Activated CD4-positive, alpha-beta memory T cell treated with anti-CD3 and anti-CD28 coated beads, Interleukin-2, amount 10 ng/mL, durations not matched to agents 7 days and 5 days (primary cell): ENCODE results near the gene CCNK. TPM values are rescaled to one million over a fixed set of nuclear protein-coding genes. Genes with fewer than 3 reads are reported as not detected.

Source experiments
- CTCF ChIA-PET: fragments of 350-600 bp; sonication (Branson Sonifier 250); formaldehyde crosslinking; loops from one replicate; lab custom pipeline; 2021; ENCODE audit warnings: antibody characterized with exemption, inconsistent platforms; lab: Charles Lee
- POLR2A ChIA-PET: fragments of 350-600 bp; sonication (Branson Sonifier 250); formaldehyde crosslinking; loops from one replicate; lab custom pipeline; 2021; ENCODE audit warnings: antibody characterized with exemption; lab: Charles Lee
- DNase-seq: peaks from one replicate; pipeline ENCODE4 v3.0.0-alpha.2; 2020
- H3K27ac Mint-ChIP-seq: one replicate; pipeline ENCODE4 v1.8.0; 2021; ENCODE audit warnings: mild to moderate bottlenecking, mixed read lengths
- H3K27me3 Mint-ChIP-seq: one replicate; pipeline ENCODE4 v1.8.0; 2021; ENCODE audit warnings: mixed read lengths
- H3K36me3 Mint-ChIP-seq: one replicate; pipeline ENCODE4 v1.8.0; 2021; ENCODE audit warnings: low read depth, mixed read lengths
- H3K4me1 Mint-ChIP-seq: one replicate; pipeline ENCODE4 v1.8.0; 2021; ENCODE audit warnings: mixed read lengths
- H3K4me3 Mint-ChIP-seq: one replicate; pipeline ENCODE4 v1.8.0; 2021; ENCODE audit warnings: mild to moderate bottlenecking, mixed read lengths
- H3K9me3 Mint-ChIP-seq: one replicate; pipeline ENCODE4 v1.8.0; 2021; ENCODE audit warnings: mixed read lengths
- total RNA-seq, 2 experiments: library from RNA; stranded (reverse); gene quantifications; one replicate each; pipeline ENCODE4 v1.2.3, GENCODE V29; 2021

The CCNK gene
- total RNA-seq, 2 experiments from 2014 or later, result 79.2 to 83.7 TPM

GRCh38 chr14:99527427-99528076, 46.3 kb downstream of the CCNK start:
- Mint-ChIP-seq H3K27me3 (no peaks in the 10 kb centered on the region), H3K36me3 (no peaks in the 10 kb centered on the region), H3K4me3 (no peak overlapping the region), H3K27ac (no peak overlapping the region), H3K9me3 (no peaks in the 10 kb centered on the region), H3K4me1 (peaks cover 10% of the 10 kb centered on the region)
- ChIA-PET CTCF (no interaction called here), POLR2A (interaction anchor here (0.8 kb wide), 1 partner anchor 15 kb away, joined by 3 read pairs; no protein-coding TSS in a partner anchor)
- DNase-seq, result no peak

GRCh38 chr14:99529899-99530298, 48.7 kb downstream of the CCNK start:
- Mint-ChIP-seq H3K9me3 (no peaks in the 10 kb centered on the region), H3K27ac (no peak overlapping the region), H3K27me3 (no peaks in the 10 kb centered on the region), H3K36me3 (no peaks in the 10 kb centered on the region), H3K4me3 (no peak overlapping the region), H3K4me1 (peaks cover 8% of the 10 kb centered on the region)
- ChIA-PET CTCF (no interaction called here), POLR2A (no interaction called here)
- DNase-seq, result no peak

GRCh38 chr14:99530407-99531155, 49.4 kb downstream of the CCNK start:
- H3K36me3 Mint-ChIP-seq, result no peaks in the 10 kb centered on the region
- ChIA-PET POLR2A (no interaction called here), CTCF (no interaction called here)
- no peaks in the 10 kb centered on the region for H3K9me3 Mint-ChIP-seq
- H3K4me1 Mint-ChIP-seq, result peaks cover 2% of the 10 kb centered on the region
- DNase-seq, result no peak
- H3K27me3 Mint-ChIP-seq, result no peaks in the 10 kb centered on the region
- H3K27ac Mint-ChIP-seq, result no peak overlapping the region
- no peak overlapping the region for H3K4me3 Mint-ChIP-seq

GRCh38 chr14:99531251-99532096, 50.3 kb downstream of the CCNK start:
- no peaks in the 10 kb centered on the region for H3K36me3 Mint-ChIP-seq
- DNase-seq, result no peak
- H3K27ac Mint-ChIP-seq, result no peak overlapping the region
- CTCF ChIA-PET, result no interaction called here
- H3K4me3 Mint-ChIP-seq, result no peak overlapping the region
- H3K4me1 Mint-ChIP-seq, result no peaks in the 10 kb centered on the region
- no peaks in the 10 kb centered on the region for H3K9me3 Mint-ChIP-seq
- no peaks in the 10 kb centered on the region for H3K27me3 Mint-ChIP-seq
- POLR2A ChIA-PET, result no interaction called here

- Mint-ChIP-seq H3K36me3 (no peaks in the 10 kb centered on the region), H3K9me3 (no peaks in the 10 kb centered on the region), H3K4me3 (no peak overlapping the region), H3K4me1 (no peaks in the 10 kb centered on the region), H3K27ac (no peak overlapping the region), H3K27me3 (no peaks in the 10 kb centered on the region)
- ChIA-PET CTCF (no interaction called here), POLR2A (no interaction called here)
- DNase-seq, result no peak
Observed at GRCh38 chr14:99532310-99532709, 51.1 kb downstream of the CCNK start.

GRCh38 chr14:99534333-99534732, 53.1 kb downstream of the CCNK start:
- ChIA-PET CTCF (no interaction called here), POLR2A (no interaction called here)
- H3K27ac Mint-ChIP-seq, result no peak overlapping the region
- DNase-seq, result no peak
- no peaks in the 10 kb centered on the region for H3K4me1 Mint-ChIP-seq
- H3K36me3 Mint-ChIP-seq, result no peaks in the 10 kb centered on the region
- no peaks in the 10 kb centered on the region for H3K27me3 Mint-ChIP-seq
- H3K9me3 Mint-ChIP-seq, result no peaks in the 10 kb centered on the region
- H3K4me3 Mint-ChIP-seq, result no peak overlapping the region

GRCh38 chr14:99534863-99535262, 53.7 kb downstream of the CCNK start:
- Mint-ChIP-seq H3K36me3 (no peaks in the 10 kb centered on the region), H3K27me3 (no peaks in the 10 kb centered on the region), H3K4me1 (no peaks in the 10 kb centered on the region), H3K27ac (no peak overlapping the region), H3K9me3 (no peaks in the 10 kb centered on the region), H3K4me3 (no peak overlapping the region)
- CTCF ChIA-PET, result no interaction called here
- POLR2A ChIA-PET, result no interaction called here
- DNase-seq, result no peak

- Mint-ChIP-seq H3K4me1 (no peaks in the 10 kb centered on the region), H3K9me3 (no peaks in the 10 kb centered on the region), H3K4me3 (no peak overlapping the region), H3K27me3 (no peaks in the 10 kb centered on the region), H3K27ac (no peak overlapping the region), H3K36me3 (no peaks in the 10 kb centered on the region)
- no peak for DNase-seq
- ChIA-PET POLR2A (no interaction called here), CTCF (no interaction called here)
Observed at GRCh38 chr14:99535448-99535847, 54.2 kb downstream of the CCNK start.

- no peak overlapping the region for H3K4me3 Mint-ChIP-seq
- no peak overlapping the region for H3K27ac Mint-ChIP-seq
- DNase-seq, result no peak
- H3K9me3 Mint-ChIP-seq, result no peaks in the 10 kb centered on the region
- ChIA-PET CTCF (no interaction called here), POLR2A (no interaction called here)
- H3K4me1 Mint-ChIP-seq, result no peaks in the 10 kb centered on the region
- no peaks in the 10 kb centered on the region for H3K27me3 Mint-ChIP-seq
- no peaks in the 10 kb centered on the region for H3K36me3 Mint-ChIP-seq
Observed at GRCh38 chr14:99535908-99536778, 54.9 kb downstream of the CCNK start.

GRCh38 chr14:99537399-99537798, 56.2 kb downstream of the CCNK start:
- Mint-ChIP-seq H3K9me3 (no peaks in the 10 kb centered on the region), H3K27me3 (no peaks in the 10 kb centered on the region), H3K36me3 (no peaks in the 10 kb centered on the region), H3K4me3 (no peak overlapping the region), H3K27ac (no peak overlapping the region), H3K4me1 (no peaks in the 10 kb centered on the region)
- POLR2A ChIA-PET, result no interaction called here
- DNase-seq, result no peak
- CTCF ChIA-PET, result no interaction called here

GRCh38 chr14:99538275-99538674, 57.1 kb downstream of the CCNK start:
- ChIA-PET CTCF (no interaction called here), POLR2A (no interaction called here)
- H3K4me1 Mint-ChIP-seq, result no peaks in the 10 kb centered on the region
- H3K9me3 Mint-ChIP-seq, result no peaks in the 10 kb centered on the region
- H3K36me3 Mint-ChIP-seq, result no peaks in the 10 kb centered on the region
- H3K27me3 Mint-ChIP-seq, result no peaks in the 10 kb centered on the region
- DNase-seq, result no peak
- H3K27ac Mint-ChIP-seq, result no peak overlapping the region
- H3K4me3 Mint-ChIP-seq, result no peak overlapping the region

- H3K27me3 Mint-ChIP-seq, result no peaks in the 10 kb centered on the region
- no peaks in the 10 kb centered on the region for H3K4me1 Mint-ChIP-seq
- no peak for DNase-seq
- no peaks in the 10 kb centered on the region for H3K36me3 Mint-ChIP-seq
- ChIA-PET POLR2A (no interaction called here), CTCF (no interaction called here)
- no peaks in the 10 kb centered on the region for H3K9me3 Mint-ChIP-seq
- no peak overlapping the region for H3K4me3 Mint-ChIP-seq
- no peak overlapping the region for H3K27ac Mint-ChIP-seq
Observed at GRCh38 chr14:99538733-99539132, 57.5 kb downstream of the CCNK start.

GRCh38 chr14:99539491-99539890, 58.3 kb downstream of the CCNK start:
- Mint-ChIP-seq H3K4me3 (no peak overlapping the region), H3K27me3 (no peaks in the 10 kb centered on the region), H3K27ac (no peak overlapping the region), H3K4me1 (no peaks in the 10 kb centered on the region), H3K36me3 (no peaks in the 10 kb centered on the region), H3K9me3 (no peaks in the 10 kb centered on the region)
- POLR2A ChIA-PET, result no interaction called here
- DNase-seq, result no peak
- CTCF ChIA-PET, result no interaction called here
